GM23338 (cell line): ENCODE data around the gene PRKD1.

Source experiments
- CTCF ChIP-seq, 2 experiments: fragments of 200-600 bp in 1 of 2; sonication (generic) in 1 of 2; conservative IDR thresholded peaks; 2 replicates each; pipeline versions ENCODE4 v1.5.1 to v1.6.1; 2016 to 2017; ENCODE audit warnings: antibody characterized with exemption in 2 of 2, low read depth in 2 of 2, mild to moderate bottlenecking in 2 of 2, moderate library complexity in 1 of 2
- JUNB ChIP-seq: IDR thresholded peaks from one replicate; pipeline ENCODE4 v1.6.1; 2016; ENCODE audit warnings: antibody characterized with exemption; ENCODE audit not compliant: unreplicated experiment

- TF ChIP-seq JUNB: no peak
- TF ChIP-seq CTCF (conservative IDR thresholded peaks at IDR 0.05; ENCODE audit: low read depth in 2 of 2): no peak
These were observed 239.8 kb downstream of the PRKD1 start for GRCh38 chr14:29687866-29688265.
